ENCODE data around the gene ANKS1A. TPM values are rescaled to one million over a fixed set of nuclear protein-coding genes. Genes with fewer than 3 reads are reported as not detected.

Gene ANKS1A
- total RNA-seq, 1 experiment from 2014 or later = 26.5 TPM

DNA sequence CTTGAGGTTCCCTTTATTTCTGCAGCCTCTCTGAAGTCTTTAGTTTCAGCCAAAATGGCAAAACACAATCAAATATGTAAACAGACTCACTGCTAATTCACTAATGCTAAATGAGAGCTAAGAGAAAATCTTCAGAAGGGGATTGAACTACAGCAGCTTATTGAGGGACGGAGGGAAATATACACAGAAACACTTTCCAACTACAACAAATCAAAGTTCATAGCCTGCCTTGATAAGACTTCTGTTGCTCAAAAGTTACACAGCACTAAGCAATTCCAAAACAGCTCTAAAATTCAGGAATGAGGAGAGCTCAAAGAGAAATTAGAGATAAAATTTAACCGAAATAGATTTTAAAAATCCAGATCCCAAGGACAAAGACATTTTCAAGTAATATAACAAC lies 250.4 kb downstream of the ANKS1A start:
- Histone ChIP-seq H4K5ac (ENCODE audit: insufficient read length, low read depth, low read length) (no peak overlapping the region), H3K18ac (ENCODE audit: insufficient read length, low read depth, low read length) (no peak overlapping the region), H3K4me1 (ENCODE audit: insufficient read depth, low read length) (no peaks in the 10 kb centered on the region), H3K4ac (ENCODE audit: low read depth, low read length) (no peak overlapping the region), H4K8ac (replicated peaks; ENCODE audit: insufficient read length, low read depth, low read length) (no peak overlapping the region), H3K56ac (ENCODE audit: insufficient read length, low read depth, low read length) (no peak overlapping the region), H3K9me3 (ENCODE audit: control insufficient read depth, low read depth, low read length) (no peaks in the 10 kb centered on the region), H2BK20ac (ENCODE audit: low read depth, low read length, poor library complexity, severe bottlenecking) (no peak overlapping the region), H2AFZ (ENCODE audit: low read length) (no peak overlapping the region), H2BK15ac (ENCODE audit: low read depth, low read length) (no peak overlapping the region), H3K23ac (ENCODE audit: insufficient read length, low read depth, low read length) (no peak overlapping the region), H3K4me2 (ENCODE audit: insufficient read depth, insufficient read length, low read length) (no peak overlapping the region), H3K27ac (ENCODE audit: insufficient read length, low read depth, low read length) (no peak overlapping the region), H3T11ph (ENCODE audit: low read length) (no peak overlapping the region), H3K27me3 (ENCODE audit: insufficient read depth, low read length) (no peaks in the 10 kb centered on the region), H2BK120ac (ENCODE audit: low read depth, low read length, poor library complexity, severe bottlenecking) (no peak overlapping the region), H3K23me2 (ENCODE audit: insufficient read length, low read depth, low read length, poor library complexity, severe bottlenecking) (no peaks in the 10 kb centered on the region), H4K20me1 (ENCODE audit: control insufficient read depth, insufficient read depth, insufficient read length) (no peaks in the 10 kb centered on the region), H2AK5ac (ENCODE audit: insufficient read length, low read length) (no peak overlapping the region), H3K14ac (ENCODE audit: insufficient read depth, low read length) (no peak overlapping the region), H3K9ac (ENCODE audit: extremely low read depth, insufficient read length, low read length) (no peak overlapping the region), H2BK12ac (ENCODE audit: insufficient read length, low read depth, low read length) (no peak overlapping the region), H2BK5ac (ENCODE audit: insufficient read length, low read length) (no peak overlapping the region), H3K79me1 (ENCODE audit: insufficient read depth, low read depth, low read length, poor library complexity, severe bottlenecking) (no peaks in the 10 kb centered on the region), H4K91ac (ENCODE audit: insufficient read length, low read depth, low read length) (no peak overlapping the region), H3K79me2 (ENCODE audit: insufficient read depth, low read length) (no peaks in the 10 kb centered on the region)
- Mint-ChIP-seq H3K9me3 (no peaks in the 10 kb centered on the region), H3K4me1 (peaks cover 3 to 9% of the 10 kb centered on the region in 2 experiments), H3K36me3 (ENCODE audit: insufficient read depth in 1 of 3, low read depth in 3 of 3) (no peaks in the 10 kb centered on the region), H3K4me3 (no peak overlapping the region), H3K27me3 (ENCODE audit: low read depth) (no peaks in the 10 kb centered on the region), H3K27ac (no peak overlapping the region)
- DNase-seq = no peak
- WGBS (ENCODE audit: extremely low coverage, insufficient read length, low lambda C conversion rate) = no CpG with 5 or more reads among the region's 2 CpGs
- TF ChIP-seq, protein P1, sequence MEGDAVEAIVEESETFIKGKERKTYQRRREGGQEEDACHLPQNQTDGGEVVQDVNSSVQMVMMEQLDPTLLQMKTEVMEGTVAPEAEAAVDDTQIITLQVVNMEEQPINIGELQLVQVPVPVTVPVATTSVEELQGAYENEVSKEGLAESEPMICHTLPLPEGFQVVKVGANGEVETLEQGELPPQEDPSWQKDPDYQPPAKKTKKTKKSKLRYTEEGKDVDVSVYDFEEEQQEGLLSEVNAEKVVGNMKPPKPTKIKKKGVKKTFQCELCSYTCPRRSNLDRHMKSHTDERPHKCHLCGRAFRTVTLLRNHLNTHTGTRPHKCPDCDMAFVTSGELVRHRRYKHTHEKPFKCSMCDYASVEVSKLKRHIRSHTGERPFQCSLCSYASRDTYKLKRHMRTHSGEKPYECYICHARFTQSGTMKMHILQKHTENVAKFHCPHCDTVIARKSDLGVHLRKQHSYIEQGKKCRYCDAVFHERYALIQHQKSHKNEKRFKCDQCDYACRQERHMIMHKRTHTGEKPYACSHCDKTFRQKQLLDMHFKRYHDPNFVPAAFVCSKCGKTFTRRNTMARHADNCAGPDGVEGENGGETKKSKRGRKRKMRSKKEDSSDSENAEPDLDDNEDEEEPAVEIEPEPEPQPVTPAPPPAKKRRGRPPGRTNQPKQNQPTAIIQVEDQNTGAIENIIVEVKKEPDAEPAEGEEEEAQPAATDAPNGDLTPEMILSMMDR (conservative IDR thresholded peaks at IDR 0.05) = no peak

Data from H9 (cell line).